ENCODE results near the gene PDE10A. TPM values are rescaled to one million over a fixed set of nuclear protein-coding genes. Genes with fewer than 3 reads are reported as not detected.
"Not testable (repeated sequence)": the region's sequence is repeated elsewhere in the genome, so short reads cannot be mapped to it uniquely, and the experiment has no call there.

The PDE10A gene
- total RNA-seq, 2 experiments from 2014 or later = not detected

GRCh38 chr6:165638530-165638929, 24.5 kb downstream of the PDE10A start:
- Mint-ChIP-seq H3K4me1 (peaks cover 5% of the 10 kb centered on the region), H3K4me3 (no peak overlapping the region), H3K9me3 (no peaks in the 10 kb centered on the region), H3K36me3 (ENCODE audit: low read depth) (no peaks in the 10 kb centered on the region), H3K27me3 (peaks cover 3% of the 10 kb centered on the region), H3K27ac (no peak overlapping the region)
- ChIA-PET POLR2A (no interaction called here), CTCF (no interaction called here)
- no peak for DNase-seq

GRCh38 chr6:165637586-165637985, 25.5 kb downstream of the PDE10A start:
- Mint-ChIP-seq H3K27ac (no peak overlapping the region), H3K9me3 (no peaks in the 10 kb centered on the region), H3K36me3 (ENCODE audit: low read depth) (no peaks in the 10 kb centered on the region), H3K4me1 (peaks cover 5% of the 10 kb centered on the region), H3K27me3 (peaks cover 5% of the 10 kb centered on the region), H3K4me3 (no peak overlapping the region)
- POLR2A ChIA-PET = no interaction called here
- no peak for DNase-seq
- CTCF ChIA-PET = no interaction called here

DNA sequence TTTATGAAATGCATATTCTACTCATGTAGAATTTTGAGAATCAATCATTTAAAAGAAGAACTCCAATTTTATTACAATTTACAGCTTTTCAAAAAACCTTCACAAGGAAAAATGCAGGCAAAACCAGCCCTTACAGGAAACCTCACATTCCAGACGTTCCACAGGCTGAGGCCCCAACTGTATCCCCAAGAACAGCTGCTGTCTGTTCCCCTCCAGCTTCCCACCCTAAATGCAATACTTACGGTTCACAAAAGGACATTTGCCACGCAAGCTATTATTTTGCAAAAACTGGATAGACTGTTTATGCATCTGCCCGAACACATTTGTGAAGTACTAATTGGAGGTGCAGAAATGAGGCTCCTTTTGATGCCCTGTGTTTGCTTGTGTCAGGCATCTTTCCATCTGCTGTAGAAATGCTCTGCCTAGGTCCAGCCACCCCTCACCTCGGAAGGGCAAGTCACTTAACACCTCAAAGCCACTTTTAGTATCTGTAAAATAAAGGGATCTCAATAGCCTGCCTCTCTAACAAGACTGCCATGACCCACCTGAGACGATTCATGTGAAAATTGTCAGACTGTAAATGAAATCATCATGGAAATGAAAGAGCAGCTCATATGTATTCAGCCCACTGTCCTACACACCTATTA, 26.5 kb downstream of the PDE10A start:
- Mint-ChIP-seq H3K4me1 (peaks cover 10% of the 10 kb centered on the region), H3K27me3 (peaks cover 8% of the 10 kb centered on the region), H3K36me3 (ENCODE audit: low read depth) (no peaks in the 10 kb centered on the region), H3K9me3 (no peaks in the 10 kb centered on the region), H3K27ac (no peak overlapping the region), H3K4me3 (no peak overlapping the region)
- POLR2A ChIA-PET = no interaction called here
- CTCF ChIA-PET = no interaction called here
- DNase-seq = no peak

GRCh38 chr6:165635965-165636364, 27.1 kb downstream of the PDE10A start:
- POLR2A ChIA-PET = no interaction called here
- Mint-ChIP-seq H3K4me1 (peaks cover 10% of the 10 kb centered on the region), H3K27ac (no peak overlapping the region), H3K4me3 (no peak overlapping the region), H3K27me3 (peaks cover 8% of the 10 kb centered on the region), H3K36me3 (ENCODE audit: low read depth) (no peaks in the 10 kb centered on the region), H3K9me3 (no peaks in the 10 kb centered on the region)
- DNase-seq = no peak
- CTCF ChIA-PET = no interaction called here

- ChIA-PET POLR2A (no interaction called here), CTCF (no interaction called here)
- no peaks in the 10 kb centered on the region for H3K9me3 Mint-ChIP-seq
- H3K27me3 Mint-ChIP-seq = peaks cover 8% of the 10 kb centered on the region
- DNase-seq = no peak
- no peak overlapping the region for H3K4me3 Mint-ChIP-seq
- peaks cover 10% of the 10 kb centered on the region for H3K4me1 Mint-ChIP-seq
- H3K27ac Mint-ChIP-seq = no peak overlapping the region
- no peaks in the 10 kb centered on the region for H3K36me3 Mint-ChIP-seq (ENCODE audit: low read depth)
Observed at GRCh38 chr6:165634101-165634880, 28.8 kb downstream of the PDE10A start.

GRCh38 chr6:165632194-165632593, 30.8 kb downstream of the PDE10A start:
- DNase-seq = no peak
- no peak overlapping the region for H3K4me3 Mint-ChIP-seq
- peaks cover 10% of the 10 kb centered on the region for H3K4me1 Mint-ChIP-seq
- ChIA-PET POLR2A (no interaction called here), CTCF (interaction anchor here (0.9 kb wide), 1 partner anchor 192 kb away, joined by 4 read pairs; no protein-coding TSS in a partner anchor)
- no peaks in the 10 kb centered on the region for H3K9me3 Mint-ChIP-seq
- peaks cover 8% of the 10 kb centered on the region for H3K27me3 Mint-ChIP-seq
- no peaks in the 10 kb centered on the region for H3K36me3 Mint-ChIP-seq (ENCODE audit: low read depth)
- H3K27ac Mint-ChIP-seq = no peak overlapping the region

DNA sequence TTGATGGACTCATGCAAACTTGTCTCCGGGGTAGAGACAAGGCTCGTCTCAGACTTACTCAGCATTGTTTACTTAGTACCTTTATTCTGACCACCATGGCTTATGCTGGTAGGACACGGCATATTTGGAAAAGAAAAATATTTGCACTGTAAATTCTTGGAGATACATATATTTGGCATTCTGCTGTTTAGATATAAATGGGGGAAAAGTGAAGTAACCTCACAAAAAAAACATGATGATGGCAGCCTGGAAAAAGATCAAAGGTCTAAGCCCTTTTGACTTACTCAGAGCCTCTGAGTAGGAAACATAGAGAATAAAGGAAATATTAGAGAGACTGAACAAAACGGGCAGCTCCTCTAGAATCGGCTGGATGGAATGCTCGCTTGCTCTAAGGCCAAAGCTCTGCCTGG, 32.5 kb downstream of the PDE10A start:
- Mint-ChIP-seq H3K36me3 (ENCODE audit: low read depth) (no peaks in the 10 kb centered on the region), H3K27ac (no peak overlapping the region), H3K9me3 (no peaks in the 10 kb centered on the region), H3K4me3 (no peak overlapping the region), H3K27me3 (peaks cover 8% of the 10 kb centered on the region), H3K4me1 (peaks cover 10% of the 10 kb centered on the region)
- CTCF ChIA-PET = no interaction called here
- POLR2A ChIA-PET = no interaction called here
- DNase-seq = no peak

DNA sequence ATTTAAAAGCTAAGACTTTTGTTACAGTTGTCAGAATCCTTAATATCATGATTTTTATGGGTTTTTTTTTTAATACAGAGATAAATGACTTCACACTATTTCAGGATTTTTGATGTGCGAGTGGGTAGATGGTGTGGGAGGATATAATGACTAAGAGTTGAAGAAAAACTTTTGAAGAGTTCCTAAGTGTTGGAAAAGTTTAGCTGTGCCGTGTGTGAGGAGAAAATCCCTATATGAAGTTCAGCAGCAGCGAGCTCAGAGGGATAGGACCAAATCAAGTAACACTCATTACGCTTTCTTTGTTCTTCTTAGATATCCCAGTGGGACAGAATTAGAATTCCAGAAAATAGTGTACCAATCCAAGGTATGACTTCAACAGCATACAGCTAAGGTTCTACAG, 34.1 kb downstream of the PDE10A start:
- Mint-ChIP-seq H3K9me3 (no peaks in the 10 kb centered on the region), H3K27me3 (peaks cover 6% of the 10 kb centered on the region), H3K4me1 (peaks cover 5% of the 10 kb centered on the region), H3K36me3 (ENCODE audit: low read depth) (no peaks in the 10 kb centered on the region), H3K27ac (no peak overlapping the region), H3K4me3 (no peak overlapping the region)
- DNase-seq = no peak
- CTCF ChIA-PET = no interaction called here
- POLR2A ChIA-PET = no interaction called here

DNA sequence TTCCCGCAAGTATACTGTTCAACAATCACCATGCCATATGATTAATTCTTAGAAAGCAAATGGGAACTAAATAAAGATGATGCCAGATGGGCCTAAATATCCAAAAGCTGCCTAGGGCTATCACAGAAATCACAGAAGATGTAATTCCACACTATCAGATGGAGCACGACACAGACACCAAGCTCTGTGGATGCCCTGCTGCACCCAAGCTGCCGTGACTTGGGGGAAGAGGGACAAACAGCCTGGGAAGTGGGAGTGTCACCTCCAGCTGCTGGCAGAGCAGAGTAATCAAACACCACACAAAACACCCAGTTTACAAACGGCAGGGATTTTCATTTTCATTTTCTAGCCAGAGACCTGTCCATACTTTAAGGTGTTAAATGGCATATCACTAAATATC, 35.7 kb downstream of the PDE10A start:
- H3K4me1 Mint-ChIP-seq = peaks cover 3% of the 10 kb centered on the region
- no peaks in the 10 kb centered on the region for H3K9me3 Mint-ChIP-seq
- H3K27ac Mint-ChIP-seq = no peak overlapping the region
- H3K36me3 Mint-ChIP-seq (ENCODE audit: low read depth) = no peaks in the 10 kb centered on the region
- no peak overlapping the region for H3K4me3 Mint-ChIP-seq
- ChIA-PET POLR2A (no interaction called here), CTCF (no interaction called here)
- peaks cover under 1% of the 10 kb centered on the region for H3K27me3 Mint-ChIP-seq
- no peak for DNase-seq

DNA sequence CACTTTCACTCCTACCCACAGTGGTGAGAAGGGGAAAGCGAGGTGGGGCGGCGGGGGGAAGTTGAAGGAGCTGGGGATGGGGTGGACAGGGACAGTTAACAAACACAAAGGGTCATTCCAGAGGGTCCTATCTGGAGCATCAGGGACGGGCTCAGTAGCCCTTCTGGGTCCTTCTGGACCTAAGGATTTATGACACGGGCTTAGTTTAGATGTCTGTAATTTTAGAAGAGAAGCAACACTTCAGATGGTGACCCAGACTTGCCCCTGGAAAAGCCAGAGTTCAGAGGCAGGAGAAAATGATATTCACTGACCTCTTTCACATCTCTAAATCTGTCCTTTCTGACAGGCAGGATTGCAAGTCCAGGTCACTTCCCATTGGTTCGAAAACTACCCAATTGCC, 36.3 kb downstream of the PDE10A start:
- Mint-ChIP-seq H3K36me3 (ENCODE audit: low read depth) (no peaks in the 10 kb centered on the region), H3K4me3 (no peak overlapping the region), H3K27me3 (no peaks in the 10 kb centered on the region), H3K4me1 (no peaks in the 10 kb centered on the region), H3K27ac (no peak overlapping the region), H3K9me3 (no peaks in the 10 kb centered on the region)
- no peak for DNase-seq
- ChIA-PET POLR2A (no interaction called here), CTCF (no interaction called here)

- POLR2A ChIA-PET = no interaction called here
- no peaks in the 10 kb centered on the region for H3K36me3 Mint-ChIP-seq (ENCODE audit: low read depth)
- no peaks in the 10 kb centered on the region for H3K9me3 Mint-ChIP-seq
- no peaks in the 10 kb centered on the region for H3K27me3 Mint-ChIP-seq
- H3K4me3 Mint-ChIP-seq = no peak overlapping the region
- no peak for DNase-seq
- no peak overlapping the region for H3K27ac Mint-ChIP-seq
- no peaks in the 10 kb centered on the region for H3K4me1 Mint-ChIP-seq
- CTCF ChIA-PET = no interaction called here
Observed at GRCh38 chr6:165624871-165625639, 38.0 kb downstream of the PDE10A start.

DNA sequence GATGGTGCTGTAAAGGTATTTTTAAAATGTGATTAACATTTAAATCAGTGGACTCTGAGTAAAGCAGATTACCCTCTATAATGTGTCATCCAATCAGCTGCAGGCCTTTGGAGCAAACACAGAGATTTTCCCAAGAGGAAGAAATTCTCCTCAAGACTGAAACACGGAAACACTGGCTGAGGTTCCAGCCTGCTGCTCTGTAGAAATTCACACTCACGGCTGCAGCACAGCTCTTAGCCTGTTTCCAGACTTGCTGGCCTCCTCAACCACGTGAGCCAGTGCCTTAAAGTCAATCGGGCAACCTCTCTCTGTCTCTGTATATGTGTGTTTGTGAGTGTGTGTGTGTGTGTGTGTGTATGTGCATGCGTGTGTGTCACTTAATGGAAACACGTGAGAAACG, 41.1 kb downstream of the PDE10A start:
- CTCF ChIA-PET = no interaction called here
- DNase-seq = no peak
- no peak overlapping the region for H3K4me3 Mint-ChIP-seq

GRCh38 chr6:165618891-165619290, 44.1 kb downstream of the PDE10A start:
- H3K27me3 Mint-ChIP-seq; POLR2A ChIA-PET; H3K9me3 Mint-ChIP-seq; H3K27ac Mint-ChIP-seq; DNase-seq; H3K4me1 Mint-ChIP-seq; H3K4me3 Mint-ChIP-seq; H3K36me3 Mint-ChIP-seq (ENCODE audit: low read depth); CTCF ChIA-PET: not testable (repeated sequence)

More for the DNA sequence above, 41.1 kb downstream of the PDE10A start:
- H3K27me3 Mint-ChIP-seq = no peaks in the 10 kb centered on the region
- POLR2A ChIA-PET = no interaction called here
- H3K36me3 Mint-ChIP-seq (ENCODE audit: low read depth) = no peaks in the 10 kb centered on the region
- no peak overlapping the region for H3K27ac Mint-ChIP-seq
- no peaks in the 10 kb centered on the region for H3K9me3 Mint-ChIP-seq
- no peaks in the 10 kb centered on the region for H3K4me1 Mint-ChIP-seq

DNA sequence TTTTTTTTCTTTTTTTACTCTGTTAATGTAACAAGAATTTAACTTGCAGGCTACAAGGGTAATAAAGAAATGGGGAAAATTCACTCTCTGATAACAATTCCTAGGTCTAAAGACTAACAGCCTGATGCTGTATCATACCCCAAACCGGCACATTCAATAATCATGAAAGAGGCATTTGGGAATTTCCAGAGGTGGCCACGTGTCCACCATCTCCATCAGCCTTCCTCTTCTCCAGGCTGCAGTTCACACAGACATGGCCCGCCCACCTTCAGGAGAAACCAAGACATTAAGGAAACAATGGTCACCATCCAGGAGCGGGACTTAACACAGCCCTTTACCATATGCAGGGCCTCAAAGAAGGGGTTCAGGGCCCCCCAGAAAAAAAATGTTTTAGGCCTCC, 44.8 kb downstream of the PDE10A start:
- H3K4me1 Mint-ChIP-seq = no peaks in the 10 kb centered on the region
- no peak for DNase-seq
- H3K4me3 Mint-ChIP-seq = no peak overlapping the region
- ChIA-PET POLR2A (no interaction called here), CTCF (no interaction called here)
- no peak overlapping the region for H3K27ac Mint-ChIP-seq
- peaks cover 5% of the 10 kb centered on the region for H3K9me3 Mint-ChIP-seq
- H3K27me3 Mint-ChIP-seq = no peaks in the 10 kb centered on the region
- no peaks in the 10 kb centered on the region for H3K36me3 Mint-ChIP-seq (ENCODE audit: low read depth)
